Nucleus accumbens (tissue), 56 donors: ENCODE results near the gene TNPO3.
"Not testable (repeated sequence)": the region's sequence is repeated elsewhere in the genome, so short reads cannot be mapped to it uniquely, and the experiment has no call there.

Source experiments
- DNase-seq, 56 donors: peaks; one replicate each; lab custom pipeline; 2025; lab: John Stamatoyannopoulos, UW

TNPO3 gene

GRCh38 chr7:128968624-128969023, 86.3 kb downstream of the TNPO3 start:
- no peak for DNase-seq

- no peak for DNase-seq
These were observed 91.6 kb downstream of the TNPO3 start for GRCh38 chr7:128963327-128963757.

GRCh38 chr7:128962899-128963298, 92.0 kb downstream of the TNPO3 start:
- no peak for DNase-seq

- no peak for DNase-seq
These were observed 93.8 kb downstream of the TNPO3 start for GRCh38 chr7:128961030-128961659.

DNA sequence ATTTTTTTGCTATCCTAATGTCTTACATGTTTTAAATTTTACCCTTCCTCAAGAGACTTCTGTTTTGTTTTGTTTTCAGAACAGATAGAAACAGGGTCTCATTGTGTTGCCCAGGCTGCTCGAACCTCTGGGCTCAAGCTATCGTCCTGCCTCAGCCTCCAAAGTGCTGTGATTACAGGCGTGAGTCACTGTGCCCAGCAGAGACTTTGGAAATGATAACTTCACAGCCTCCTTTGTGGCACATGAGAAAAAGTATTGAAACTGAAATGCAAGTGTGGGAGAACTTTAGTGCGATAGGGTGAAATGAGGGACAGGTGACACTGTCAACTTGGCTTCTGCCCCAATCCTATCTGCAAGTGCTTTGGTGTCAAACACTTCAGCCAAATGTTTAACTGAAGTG, 95.6 kb downstream of the TNPO3 start:
- no peak for DNase-seq

GRCh38 chr7:128955981-128956380, 98.9 kb downstream of the TNPO3 start:
- DNase-seq: no peak

GRCh38 chr7:128954830-128955802, 99.8 kb downstream of the TNPO3 start:
- DNase-seq: no peak

GRCh38 chr7:128954150-128954549, 100.8 kb downstream of the TNPO3 start:
- DNase-seq: no peak

DNA sequence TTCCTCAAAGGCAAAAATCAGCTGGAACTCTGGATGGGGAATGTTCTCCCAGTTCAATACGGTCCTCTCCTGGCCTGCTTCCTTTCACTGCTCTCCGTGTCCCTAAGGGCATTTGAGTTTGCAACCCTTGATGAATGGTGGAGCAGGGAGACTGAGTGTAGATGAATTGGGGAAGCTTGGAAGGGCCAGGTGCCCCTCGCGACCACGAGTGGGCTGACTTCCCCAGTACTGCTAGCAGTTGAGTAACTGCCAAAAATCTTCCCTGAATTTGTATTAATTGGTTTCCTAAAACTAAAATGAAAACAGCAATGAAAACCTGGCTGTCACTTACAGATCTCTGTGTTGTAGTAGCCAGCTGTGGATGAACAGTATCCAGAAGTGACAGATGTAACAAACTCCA, 103.6 kb downstream of the TNPO3 start:
- DNase-seq: no peak

DNA sequence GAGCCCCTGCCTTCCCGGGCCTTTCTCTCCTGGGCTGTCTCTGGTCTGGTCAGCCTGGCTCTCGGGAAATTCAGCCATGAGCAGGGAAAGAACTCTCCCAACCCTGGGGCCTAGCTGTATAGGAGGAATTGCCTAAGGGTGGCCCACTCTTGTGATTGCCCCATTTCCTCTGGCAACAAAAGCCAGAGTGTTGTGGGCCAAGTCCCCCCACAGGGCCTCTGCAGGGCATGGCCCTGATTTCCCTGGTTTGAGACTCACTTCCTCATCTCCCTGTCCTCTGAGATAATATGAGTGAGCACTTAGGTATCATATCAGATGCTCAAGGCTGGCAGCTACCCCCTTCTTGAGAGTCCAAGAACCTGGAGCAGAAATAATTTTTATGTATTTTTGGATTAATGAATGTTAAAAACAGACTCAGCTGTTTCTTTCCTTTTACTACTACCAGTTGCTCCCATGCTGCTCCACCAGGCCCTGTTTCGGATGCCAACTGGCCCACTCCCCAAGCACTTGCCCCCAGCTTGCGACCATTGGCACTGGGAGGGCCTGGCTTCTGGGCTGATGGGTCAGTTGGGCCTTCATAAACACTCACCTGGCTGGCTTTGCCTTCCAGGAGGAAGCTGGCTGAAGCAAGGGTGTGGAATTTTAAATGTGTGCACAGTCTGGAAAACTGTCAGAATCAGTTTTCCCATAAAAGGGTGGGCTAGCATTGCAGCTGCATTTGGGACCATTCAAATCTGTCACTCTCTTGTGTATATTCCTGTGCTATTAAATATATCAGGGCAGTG, 105.7 kb downstream of the TNPO3 start:
- peak in 1 of 56 donors; percentile 10 for DNase-seq

- DNase-seq: no peak
These were observed 106.5 kb downstream of the TNPO3 start for GRCh38 chr7:128948312-128948973.

GRCh38 chr7:128947854-128948253, 107.1 kb downstream of the TNPO3 start:
- no peak for DNase-seq

DNA sequence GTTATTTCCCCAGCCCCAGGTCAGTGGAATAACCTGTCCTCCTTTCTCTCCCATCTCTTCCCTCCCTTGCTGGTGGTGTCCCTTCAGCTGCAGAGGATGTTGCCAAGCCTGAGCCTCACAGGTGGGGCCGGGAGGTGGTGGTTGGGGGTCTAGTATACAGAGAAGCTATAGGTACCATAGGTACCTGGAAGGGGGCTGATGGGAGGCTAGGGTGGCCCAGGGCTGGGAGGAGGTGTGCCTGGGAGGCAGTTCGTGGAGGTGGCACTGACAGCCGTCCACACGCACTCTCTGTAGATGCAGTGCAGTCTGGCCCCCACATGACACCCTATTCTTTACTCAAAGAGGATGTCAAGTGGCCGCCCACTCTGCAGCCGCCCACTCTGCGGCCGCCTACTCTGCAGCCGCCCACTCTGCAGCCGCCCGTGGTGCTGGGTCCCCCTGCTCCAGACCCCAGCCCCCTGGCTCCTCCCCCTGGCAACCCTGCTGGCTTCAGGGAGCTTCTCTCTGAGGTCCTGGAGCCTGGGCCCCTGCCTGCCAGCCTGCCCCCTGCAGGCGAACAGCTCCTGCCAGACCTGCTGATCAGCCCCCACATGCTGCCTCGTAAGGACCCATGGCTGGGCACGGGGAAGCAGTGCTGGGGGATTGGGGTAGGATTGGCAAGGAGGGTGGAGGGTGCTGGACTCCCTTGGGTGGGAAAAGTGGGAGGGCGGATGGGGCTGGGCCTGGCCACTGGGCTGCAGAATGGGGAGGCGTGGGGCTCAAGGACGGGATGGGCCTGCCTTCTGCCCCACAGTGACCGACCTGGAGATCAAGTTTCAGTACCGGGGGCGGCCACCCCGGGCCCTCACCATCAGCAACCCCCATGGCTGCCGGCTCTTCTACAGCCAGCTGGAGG, 107.7 kb downstream of the TNPO3 start:
- DNase-seq: no peak

DNA sequence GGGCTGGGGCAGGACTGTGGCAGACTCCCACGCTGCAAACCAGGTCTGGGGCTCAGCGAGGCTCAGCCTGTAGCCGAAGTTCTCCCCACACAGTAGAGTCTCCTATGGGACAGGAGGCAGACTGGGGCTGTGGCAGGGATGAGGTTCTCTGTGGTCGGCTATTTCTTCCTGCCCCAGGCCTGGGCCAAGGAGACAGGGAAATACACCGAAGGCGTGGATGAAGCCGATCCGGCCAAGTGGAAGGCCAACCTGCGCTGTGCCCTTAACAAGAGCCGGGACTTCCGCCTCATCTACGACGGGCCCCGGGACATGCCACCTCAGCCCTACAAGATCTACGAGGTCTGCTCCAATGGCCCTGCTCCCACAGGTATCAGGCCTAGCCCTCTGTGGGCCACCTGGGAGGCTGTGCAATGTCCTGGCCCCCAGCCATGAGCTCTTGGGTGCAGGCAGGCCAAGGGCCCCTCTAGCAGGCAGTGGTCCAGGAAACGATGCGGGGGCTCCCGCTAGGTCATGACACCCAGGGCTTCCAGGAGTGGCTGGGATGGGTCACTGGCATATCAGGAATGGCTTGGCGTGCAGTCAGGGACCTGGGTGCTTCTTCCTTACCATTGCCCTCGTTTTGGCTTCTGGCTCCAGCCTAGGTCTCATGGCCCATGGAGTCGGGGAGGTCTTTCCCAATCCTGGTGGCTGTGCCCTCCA, 109.1 kb downstream of the TNPO3 start:
- no peak for DNase-seq

- no peak for DNase-seq
These were observed 110.2 kb downstream of the TNPO3 start for GRCh38 chr7:128944487-128945236.

- not testable (repeated sequence) for DNase-seq
These were observed 111.7 kb downstream of the TNPO3 start for GRCh38 chr7:128943251-128943650.

DNA sequence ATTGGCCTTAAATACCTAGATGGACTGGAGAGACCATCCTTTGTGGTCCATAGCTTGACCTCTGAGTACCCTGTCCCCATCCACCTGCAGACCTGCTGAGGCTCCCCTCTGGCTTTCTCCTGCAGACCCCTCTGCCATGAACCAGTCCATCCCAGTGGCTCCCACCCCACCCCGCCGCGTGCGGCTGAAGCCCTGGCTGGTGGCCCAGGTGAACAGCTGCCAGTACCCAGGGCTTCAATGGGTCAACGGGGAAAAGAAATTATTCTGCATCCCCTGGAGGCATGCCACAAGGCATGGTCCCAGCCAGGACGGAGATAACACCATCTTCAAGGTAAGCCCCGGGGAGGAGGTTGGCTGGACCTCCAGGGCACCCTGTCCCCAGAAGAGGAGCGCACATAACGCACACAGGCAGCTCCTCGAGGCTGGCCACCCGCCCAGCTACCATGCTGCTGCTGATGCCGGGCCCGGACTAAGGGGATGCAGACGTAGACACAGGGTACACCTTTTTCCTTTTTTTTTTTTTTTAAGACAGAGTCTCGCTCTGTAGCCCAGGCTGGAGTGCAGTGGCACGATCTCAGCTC, 112.9 kb downstream of the TNPO3 start:
- no peak for DNase-seq
